ENCODE data around the gene GUCY1A2.

DNA sequence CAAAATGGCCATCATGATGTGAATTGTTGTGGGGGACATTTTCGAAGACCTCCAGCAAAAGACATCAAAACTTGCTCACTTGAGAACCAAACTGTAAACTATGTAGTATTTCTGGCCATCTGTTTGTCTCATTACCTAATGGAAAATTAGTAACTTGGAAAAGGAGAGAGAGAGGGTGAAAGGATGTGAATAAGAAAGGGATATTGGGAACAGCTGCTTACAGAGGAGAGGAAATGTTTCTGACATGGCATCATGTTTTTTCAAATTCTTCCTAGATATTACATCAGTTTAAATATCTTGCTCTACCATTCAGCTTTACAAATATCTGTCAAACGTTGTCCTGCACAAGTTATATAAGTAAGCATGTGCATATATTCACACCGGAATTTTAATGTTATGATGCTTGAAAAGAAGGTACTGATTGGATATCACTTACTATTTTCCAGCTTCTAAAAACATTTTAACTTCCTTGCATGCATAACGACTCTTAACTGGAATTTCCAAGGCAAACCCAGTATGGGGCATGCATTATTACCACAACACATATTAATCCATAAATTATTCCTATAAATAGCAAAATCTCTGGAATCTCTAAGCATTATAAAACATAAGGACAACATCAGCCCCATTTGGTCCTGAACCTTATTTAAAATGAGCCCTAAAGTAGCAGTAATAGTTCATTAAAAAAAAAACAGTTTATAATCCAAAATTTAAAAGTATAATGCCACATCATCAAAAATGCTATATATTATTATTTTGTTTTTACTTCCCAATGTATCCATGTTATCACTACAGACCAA is 20.0 kb downstream of the GUCY1A2 start:
- TF ChIP-seq POLR2A (IDR thresholded peaks at IDR 0.05; ENCODE audit: low read length) (no peak), GATA1 (IDR thresholded peaks at IDR 0.05; ENCODE audit: low read depth, low read length) (no peak)

Data from erythroblast (primary cell).